H1 (cell line): ENCODE measurements around the gene VIPR1. TPM values are rescaled to one million over a fixed set of nuclear protein-coding genes. Genes with fewer than 3 reads are reported as not detected.
A peak's percentile ranks its signal among the peaks of the same experiment; 100 is the strongest.

Source experiments
- CTCF ChIA-PET: fragments of 300-600 bp; sonication (Branson Sonifier 250); formaldehyde crosslinking; loops from one replicate; lab custom pipeline; 2021; ENCODE audit not compliant: partially characterized antibody; lab: Charles Lee
- POLR2A ChIA-PET: fragments of 300-600 bp; sonication (Branson Sonifier 250); formaldehyde crosslinking; loops from one replicate; lab custom pipeline; 2021; ENCODE audit warnings: inconsistent platforms; ENCODE audit not compliant: partially characterized antibody; lab: Charles Lee
- DNase-seq, 2 experiments: peaks; one replicate each; pipeline versions ENCODE4 v3.0.0 to v3.0.0-alpha.2; 2010 to 2022; ENCODE audit warnings: low spot score in 2 of 2, low read depth in 1 of 2, mixed read lengths in 1 of 2
- FAIRE-seq: peaks from 2 replicates; lab custom pipeline; 2011; peaks lifted over from hg19 to GRCh38; lab: Jason Lieb, UNC
- H2AFZ ChIP-seq: 2 replicates; pipeline ENCODE4 v1.8.1; 2012; ENCODE audit warnings: low read length, inconsistent platforms
- H2AK5ac ChIP-seq: 2 replicates; pipeline ENCODE4 v1.6.1; 2013; ENCODE audit warnings: low read depth, low read length
- H2BK120ac ChIP-seq: replicated peaks from 2 replicates; pipeline ENCODE3; 2013; ENCODE audit warnings: low read depth, low read length, inconsistent platforms
- H2BK12ac ChIP-seq: 2 replicates; pipeline ENCODE4 v1.6.1; 2013; ENCODE audit warnings: low read depth, low read length
- H2BK15ac ChIP-seq: 2 replicates; pipeline ENCODE4 v1.6.1; 2013; ENCODE audit warnings: low read length
- H2BK20ac ChIP-seq: 2 replicates; pipeline ENCODE4 v1.6.1; 2013; ENCODE audit warnings: low read length
- H2BK5ac ChIP-seq: 2 replicates; pipeline ENCODE4 v1.6.1; 2013; ENCODE audit warnings: low read depth, low read length
- H3K14ac ChIP-seq: 2 replicates; pipeline ENCODE4 v1.6.1; 2013; ENCODE audit warnings: inconsistent platforms; ENCODE audit not compliant: insufficient read length
- H3K18ac ChIP-seq: 2 replicates; pipeline ENCODE4 v1.6.1; 2013; ENCODE audit warnings: low read length; ENCODE audit errors: extremely low read depth
- H3K23ac ChIP-seq: 2 replicates; pipeline ENCODE4 v1.6.1; 2013; ENCODE audit warnings: inconsistent platforms; ENCODE audit not compliant: insufficient read length
- H3K23me2 ChIP-seq: 2 replicates; pipeline ENCODE4 v1.6.1; 2013; ENCODE audit warnings: low read depth, low read length
- H3K27ac ChIP-seq: 2 replicates; pipeline ENCODE4 v1.6.1; 2011; ENCODE audit warnings: low read depth, low read length, inconsistent platforms
- H3K27me3 ChIP-seq, 4 experiments: replicated peaks in 1 of 4; 1 replicate in 1 of 4; 2 replicates in 3 of 4; pipeline versions ENCODE4 v1.6.1 to v1.8.1; 2011 to 2013; ENCODE audit warnings: low read length in 3 of 4, mild to moderate bottlenecking in 3 of 4, inconsistent platforms in 2 of 4, mixed read lengths in 2 of 4, moderate library complexity in 1 of 4; ENCODE audit not compliant: control insufficient read depth in 3 of 4, insufficient read depth in 3 of 4; ENCODE audit errors: extremely low read depth in 1 of 4
- H3K36me3 ChIP-seq, 4 experiments: 2 replicates each; pipeline versions ENCODE4 v1.6.1 to v1.8.1; 2011 to 2013; ENCODE audit warnings: mild to moderate bottlenecking in 4 of 4, low read length in 3 of 4, moderate library complexity in 2 of 4, control low read depth in 1 of 4, inconsistent platforms in 1 of 4; ENCODE audit not compliant: insufficient read depth in 4 of 4, control insufficient read depth in 2 of 4
- H3K4ac ChIP-seq: replicated peaks from 2 replicates; pipeline ENCODE3; 2013; ENCODE audit warnings: low read length, low read depth, mixed read lengths, inconsistent platforms; ENCODE audit not compliant: insufficient read length
- H3K4me1 ChIP-seq, 4 experiments: replicated peaks in 1 of 4; 1 replicate in 1 of 4; 2 replicates in 3 of 4; pipeline versions ENCODE4 v1.6.1 to v1.8.1; 2011 to 2013; ENCODE audit warnings: low read length in 3 of 4, inconsistent platforms in 2 of 4, mixed read lengths in 1 of 4; ENCODE audit not compliant: insufficient read depth in 4 of 4, control insufficient read depth in 3 of 4
- H3K4me2 ChIP-seq, 2 experiments: 2 replicates each; pipeline versions ENCODE4 v1.6.1 to v1.8.1; 2011 to 2013; ENCODE audit warnings: low read depth in 2 of 2, low read length in 2 of 2, control low read depth in 1 of 2, inconsistent platforms in 1 of 2, mild to moderate bottlenecking in 1 of 2; ENCODE audit not compliant: insufficient read depth in 1 of 2
- H3K4me3 ChIP-seq, 4 experiments: fragments of 200-600, 300-600 bp in 1 of 4; sonication (generic), shearing (Covaris generic), sonication (Bioruptor Twin) in 1 of 4; 2 replicates each; pipeline versions ENCODE4 v1.5.1 to v1.8.1; 2011 to 2016; ENCODE audit warnings: low read length in 4 of 4, low read depth in 3 of 4, control low read depth in 2 of 4, inconsistent platforms in 2 of 4, mild to moderate bottlenecking in 2 of 4, mixed read lengths in 1 of 4, moderate library complexity in 1 of 4; ENCODE audit not compliant: insufficient read depth in 2 of 4; ENCODE audit errors: extremely low read depth in 1 of 4
- H3K56ac ChIP-seq: replicated peaks from 2 replicates; pipeline ENCODE3; 2013; ENCODE audit warnings: low read depth, mild to moderate bottlenecking, mixed read lengths, low read length, inconsistent platforms; ENCODE audit not compliant: insufficient read length
- H3K79me1 ChIP-seq: 2 replicates; pipeline ENCODE4 v1.6.1; 2013; ENCODE audit warnings: low read depth, low read length, control low read depth
- H3K79me2 ChIP-seq, 2 experiments: 2 replicates each; pipeline versions ENCODE4 v1.6.1 to v1.8.1; 2012 to 2013; ENCODE audit warnings: low read length in 2 of 2, mild to moderate bottlenecking in 2 of 2, inconsistent platforms in 1 of 2; ENCODE audit not compliant: insufficient read depth in 2 of 2, control insufficient read depth in 1 of 2
- H3K9ac ChIP-seq, 4 experiments: replicated peaks in 1 of 4; 1 replicate in 1 of 4; 2 replicates in 3 of 4; pipeline versions ENCODE4 v1.6.1 to v1.8.1; 2011 to 2013; ENCODE audit warnings: low read depth in 3 of 4, low read length in 3 of 4, control low read depth in 2 of 4, mild to moderate bottlenecking in 2 of 4, moderate library complexity in 2 of 4, inconsistent platforms in 1 of 4; ENCODE audit errors: extremely low read depth in 1 of 4
- H3K9me3 ChIP-seq, 2 experiments: 2 replicates each; pipeline versions ENCODE4 v1.6.1 to v1.8.1; 2012 to 2013; ENCODE audit warnings: mild to moderate bottlenecking in 2 of 2, moderate library complexity in 2 of 2, control low read depth in 1 of 2, inconsistent platforms in 1 of 2, low read depth in 1 of 2, low read length in 1 of 2, mixed read lengths in 1 of 2; ENCODE audit not compliant: insufficient read depth in 2 of 2
- H4K20me1 ChIP-seq, 2 experiments: replicated peaks in 1 of 2; 2 replicates each; pipeline versions ENCODE3 to v1.8.1; 2011 to 2013; ENCODE audit warnings: inconsistent platforms in 2 of 2, low read length in 2 of 2, mild to moderate bottlenecking in 1 of 2; ENCODE audit not compliant: insufficient read depth in 2 of 2, control insufficient read depth in 1 of 2
- H4K5ac ChIP-seq: 2 replicates; pipeline ENCODE4 v1.6.1; 2013; ENCODE audit warnings: low read length, low read depth, mixed read lengths, inconsistent platforms; ENCODE audit not compliant: insufficient read length
- H4K8ac ChIP-seq: 2 replicates; pipeline ENCODE4 v1.8.0; 2013; ENCODE audit warnings: mild to moderate bottlenecking, moderate library complexity, low read length, inconsistent platforms; ENCODE audit not compliant: insufficient read depth; ENCODE audit errors: extremely low read depth
- H4K91ac ChIP-seq: replicated peaks from 2 replicates; pipeline ENCODE3; 2013; ENCODE audit warnings: low read length, mixed read lengths, inconsistent platforms; ENCODE audit not compliant: insufficient read length
- MAX ChIP-seq: IDR thresholded peaks from 2 replicates; pipeline ENCODE4 v1.6.1; 2012; ENCODE audit warnings: inconsistent platforms
- WGBS, 2 experiments: shearing (Covaris generic) in 1 of 2; methylation state at CpG; one replicate each; pipeline versions ENCODE4 v1.1.6 to v1.1.7; 2013 to 2015; ENCODE audit warnings: low lambda C conversion rate in 2 of 2, mixed read lengths in 2 of 2, inconsistent platforms in 1 of 2, low coverage in 1 of 2, missing lambda C conversion rate in 1 of 2; ENCODE audit not compliant: insufficient replicate concordance in 2 of 2, insufficient coverage in 1 of 2, insufficient read length in 1 of 2; ENCODE audit errors: extremely low coverage in 1 of 2, missing lambda C conversion rate in 1 of 2; 5-methylcytosine and 5-hydroxymethylcytosine counted together
- polyA plus RNA-seq, 7 experiments: library from polyadenylated mRNA; depleted of rRNA in 3 of 7; stranded (reverse) in 5 of 7; unstranded in 2 of 7; fragments of >200 nt in 5 of 7; fragments of 200-250 nt in 2 of 7; gene quantifications; 1 replicate in 5 of 7; 2 replicates in 1 of 7; 4 replicates in 1 of 7; pipeline versions ENCODE4 v1.2.1 to v1.2.3, GENCODE V29; 2011 to 2013; ENCODE audit warnings: missing spikeins in 2 of 7, mixed read lengths in 2 of 7
- total RNA-seq: library from RNA; stranded (reverse); fragmentation: NEBNext Ultra II Directional; extraction: Animal tissue kit (Norgen Biotek cat#: 25700); gene quantifications from 2 replicates; pipeline ENCODE4 v1.2.1, GENCODE V29; 2021

Gene VIPR1
- total and polyA plus RNA-seq, 2 of the 8 experiments (the other 6 are each of a cell fraction or from before 2014, with no cell fraction given), result 7.8 to 10.1 TPM

DNA sequence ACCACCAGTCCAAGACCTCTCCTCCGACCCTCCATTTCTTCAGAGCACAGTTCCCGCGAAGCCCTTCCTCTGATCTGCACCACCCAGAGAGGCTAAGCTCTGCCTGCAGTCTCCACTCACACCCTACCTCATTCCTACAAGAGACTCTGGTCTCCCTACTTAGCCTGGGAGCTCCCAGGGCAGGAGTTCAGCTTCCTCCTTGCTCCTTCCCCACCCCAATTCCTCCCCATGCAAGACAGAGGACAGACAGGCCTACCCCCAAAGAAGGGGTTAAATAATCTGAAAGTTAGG is 12.6 kb upstream of the VIPR1 start:
- CTCF ChIA-PET, result interaction anchor here (0.6 to 2.4 kb wide), 6 partner anchors 12 to 112 kb away, joined by 3 to 8 read pairs (median 4); partner anchors contain the start of gene VIPR1
- no peak overlapping the region for H3K4ac ChIP-seq
- H3K23me2 ChIP-seq, result no peaks in the 10 kb centered on the region
- H3K79me1 ChIP-seq, result no peaks in the 10 kb centered on the region
- no peaks in the 10 kb centered on the region for H3K27me3 ChIP-seq
- H3K18ac ChIP-seq, result no peak overlapping the region
- no peak overlapping the region for H3K9ac ChIP-seq
- FAIRE-seq (no peak), DNase-seq (no peak)
- no peak overlapping the region for H3K4me3 ChIP-seq
- no peak overlapping the region for H3K4me2 ChIP-seq
- no peak overlapping the region for H4K91ac ChIP-seq
- H2AK5ac ChIP-seq, result no peak overlapping the region
- no peak overlapping the region for H4K5ac ChIP-seq
- H2BK12ac ChIP-seq, result no peak overlapping the region
- no peaks in the 10 kb centered on the region for H3K9me3 ChIP-seq
- no peak for TF ChIP-seq MAX
- 0 out of 2 replicates have a peak overlapping the region, but pooled peaks have one; percentile 29 for H2BK15ac ChIP-seq
- no peak overlapping the region for H3K27ac ChIP-seq
- H3K79me2 ChIP-seq, result no peaks in the 10 kb centered on the region
- no peak overlapping the region for H2BK120ac ChIP-seq
- WGBS, 2 experiments, result 97% methylated on average over 3 of the region's 3 CpGs; no CpG with 5 or more reads in 1 of the 2 experiments
- H4K8ac ChIP-seq, result no peak overlapping the region
- no peak overlapping the region for H2BK20ac ChIP-seq
- no peaks in the 10 kb centered on the region; a peak in 1 of 7 replicates for H3K4me1 ChIP-seq
- POLR2A ChIA-PET, result interaction anchor here (0.9 to 1.2 kb wide), 3 partner anchors 8 to 49 kb away, joined by 3 read pairs; no protein-coding TSS in a partner anchor
- no peak overlapping the region for H2BK5ac ChIP-seq
- H3K14ac ChIP-seq, result no peak overlapping the region
- no peak overlapping the region for H2AFZ ChIP-seq
- H4K20me1 ChIP-seq, result no peaks in the 10 kb centered on the region
- no peaks in the 10 kb centered on the region for H3K36me3 ChIP-seq
- no peak overlapping the region for H3K56ac ChIP-seq
- H3K23ac ChIP-seq, result no peak overlapping the region
